NCI-H1694 treated with DMSO at 0.1 percent for 48 hours (cell line): Measurements from ENCODE around the gene SLC25A26.

Source experiments
- DNase-seq: peaks from one replicate; lab custom pipeline; 2025; lab: John Stamatoyannopoulos, UW

Gene SLC25A26

DNA sequence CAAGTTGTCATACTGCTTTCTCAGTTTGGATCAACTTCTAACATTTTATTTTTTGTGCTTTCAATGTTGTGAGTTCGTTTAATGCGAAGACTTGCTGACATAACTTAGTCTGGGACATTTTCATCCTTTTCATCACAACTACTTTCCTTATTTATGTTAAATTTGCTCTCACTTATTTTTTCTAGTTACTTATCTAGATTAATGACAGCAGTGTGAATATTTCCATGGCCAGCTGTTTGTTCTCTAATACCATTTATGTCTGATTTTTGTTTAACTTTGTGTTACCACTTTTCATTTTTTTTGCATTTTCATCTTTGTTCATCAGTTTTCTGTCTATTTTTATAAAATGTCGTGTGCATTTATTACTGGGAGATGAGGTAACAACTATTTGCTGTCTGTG is 6.2 kb downstream of the SLC25A26 start:
- no peak for DNase-seq

DNA sequence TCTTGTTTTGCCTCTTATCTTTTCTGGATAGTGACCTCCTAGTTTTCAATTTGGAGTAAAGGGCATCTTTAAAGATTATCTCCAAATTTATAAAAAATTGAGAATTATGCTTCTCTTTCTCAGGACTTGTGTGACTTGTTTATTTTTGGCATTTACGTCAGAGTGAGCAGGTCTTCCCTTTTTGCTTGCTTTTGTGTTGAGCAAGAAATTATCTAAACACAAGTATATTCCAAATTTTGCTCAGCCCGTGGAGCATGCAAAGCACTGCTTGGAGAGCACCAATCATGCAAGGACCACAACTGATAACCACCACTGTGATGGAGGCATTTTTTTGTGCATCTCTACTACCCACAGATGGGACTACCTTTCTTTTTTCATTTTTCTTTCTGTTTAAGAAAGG is 7.1 kb downstream of the SLC25A26 start:
- DNase-seq = no peak

DNA sequence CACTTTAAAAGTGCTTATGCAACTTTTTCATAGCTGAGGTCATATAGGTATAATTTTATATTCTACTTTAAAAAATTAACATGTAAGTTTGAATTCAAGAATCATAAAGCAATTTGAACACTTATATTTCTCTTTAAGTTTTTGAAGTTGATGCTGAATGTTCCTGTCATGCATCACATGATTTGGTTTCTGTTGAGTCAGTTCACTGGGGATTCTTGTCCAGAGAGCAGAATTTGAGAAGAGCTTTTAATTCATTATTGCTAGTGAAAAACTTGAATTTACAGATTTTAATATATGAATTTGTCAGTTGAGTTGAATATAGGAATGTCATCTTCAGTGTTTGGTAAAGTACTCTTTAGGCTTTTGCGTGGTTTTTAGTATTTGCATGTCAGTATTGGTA is 7.9 kb downstream of the SLC25A26 start:
- DNase-seq = no peak

DNA sequence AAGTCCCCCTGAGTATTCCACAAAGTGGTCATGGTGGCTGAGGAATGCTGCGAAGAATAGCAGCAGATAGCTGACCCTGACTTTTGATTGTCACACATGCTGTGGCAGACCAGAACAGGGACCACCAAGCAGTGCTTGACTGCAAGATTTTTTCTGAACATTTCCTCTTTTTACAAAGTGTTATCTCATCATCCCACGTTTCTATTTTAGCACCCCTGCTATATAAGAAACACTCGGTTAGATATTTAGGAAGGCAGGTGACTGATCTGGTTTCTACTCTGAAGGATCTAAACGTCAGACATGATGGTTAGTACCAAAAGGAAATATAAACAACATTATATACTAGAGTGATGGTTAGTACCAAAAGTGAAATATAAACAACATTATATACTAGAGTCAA is 9.1 kb downstream of the SLC25A26 start:
- no peak for DNase-seq

DNA sequence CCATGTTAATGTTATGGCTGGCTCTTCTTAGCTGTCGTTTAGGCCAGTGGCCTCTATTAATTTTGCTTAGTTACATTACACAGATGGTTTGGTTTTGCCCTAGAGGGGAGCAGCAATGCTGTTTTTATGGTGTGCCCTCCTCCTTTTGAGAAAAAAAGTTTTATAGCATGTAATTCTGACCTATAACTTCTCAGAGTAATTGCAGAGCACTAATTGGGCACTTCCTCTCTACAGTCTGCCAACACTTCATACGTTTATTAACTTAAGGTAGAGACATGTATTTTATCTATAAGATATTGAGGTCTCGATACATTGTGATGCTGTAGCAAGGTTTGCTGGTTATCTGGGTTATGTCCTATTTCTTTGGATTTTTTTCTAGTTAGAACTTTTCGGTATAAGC is 12.2 kb downstream of the SLC25A26 start:
- DNase-seq = no peak

DNA sequence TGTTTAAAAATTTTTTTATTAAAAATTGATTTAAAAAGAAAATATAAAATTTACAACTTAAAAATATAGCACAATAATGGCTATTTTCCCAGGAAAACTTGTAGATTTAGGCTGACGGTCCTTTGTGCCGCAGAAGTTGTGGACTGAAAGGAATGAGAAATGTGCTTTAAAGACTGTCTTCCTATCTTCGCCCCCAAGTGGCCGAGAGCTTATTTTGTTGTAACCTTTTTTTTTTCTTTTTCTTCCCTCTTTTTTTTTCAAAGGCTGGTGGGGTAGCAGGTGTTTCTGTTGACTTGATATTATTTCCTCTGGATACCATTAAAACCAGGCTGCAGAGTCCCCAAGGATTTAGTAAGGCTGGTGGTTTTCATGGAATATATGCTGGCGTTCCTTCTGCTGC is 15.5 kb downstream of the SLC25A26 start:
- DNase-seq = no peak

DNA sequence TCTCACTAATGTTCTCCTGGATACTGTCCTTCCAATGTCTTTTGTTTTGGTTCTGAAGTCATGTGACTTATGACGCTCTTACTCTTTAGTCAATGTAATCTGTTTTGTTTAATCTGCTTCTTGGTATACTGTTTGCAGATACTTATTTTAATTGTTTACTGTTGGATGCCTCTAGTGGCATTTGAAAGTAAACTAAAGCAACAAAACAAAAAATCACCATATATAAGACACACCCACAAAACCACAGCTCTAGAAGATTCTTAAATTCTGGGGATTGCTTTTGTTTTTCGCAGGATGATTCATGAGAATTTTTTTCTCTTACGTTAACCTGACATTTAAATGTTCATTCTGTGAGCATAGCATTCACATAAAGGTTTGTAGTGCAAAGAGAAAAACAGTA is 16.8 kb downstream of the SLC25A26 start:
- no peak for DNase-seq

DNA sequence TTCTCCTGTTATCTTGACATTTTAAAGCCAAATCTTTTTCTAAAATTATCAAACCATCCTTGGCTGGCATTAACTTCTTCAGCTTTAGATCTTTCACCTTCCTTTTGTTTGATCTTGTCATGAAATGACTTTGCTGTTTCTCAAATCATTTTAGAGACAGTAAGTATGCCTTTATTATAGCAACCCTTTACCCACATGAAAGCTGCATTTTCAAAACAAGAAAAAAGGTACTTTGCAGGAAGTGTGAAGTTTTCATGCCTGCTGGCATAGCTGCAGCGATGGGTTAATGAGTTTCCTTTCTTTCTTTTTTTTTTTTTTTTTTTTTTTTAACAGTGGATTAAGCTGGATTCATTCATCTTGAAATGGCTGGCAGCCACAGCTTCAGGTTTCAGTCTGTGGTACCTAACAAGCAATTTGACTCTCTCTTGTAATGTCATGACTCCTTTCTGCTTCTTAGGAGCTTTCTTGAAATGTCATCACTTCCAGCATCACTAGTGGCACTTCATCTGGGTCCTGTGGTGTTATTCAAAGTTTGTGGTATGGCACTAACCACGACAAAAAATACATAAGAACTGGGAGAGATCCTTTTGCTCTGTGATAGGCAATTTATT is 18.8 kb downstream of the SLC25A26 start:
- DNase-seq = no peak

DNA sequence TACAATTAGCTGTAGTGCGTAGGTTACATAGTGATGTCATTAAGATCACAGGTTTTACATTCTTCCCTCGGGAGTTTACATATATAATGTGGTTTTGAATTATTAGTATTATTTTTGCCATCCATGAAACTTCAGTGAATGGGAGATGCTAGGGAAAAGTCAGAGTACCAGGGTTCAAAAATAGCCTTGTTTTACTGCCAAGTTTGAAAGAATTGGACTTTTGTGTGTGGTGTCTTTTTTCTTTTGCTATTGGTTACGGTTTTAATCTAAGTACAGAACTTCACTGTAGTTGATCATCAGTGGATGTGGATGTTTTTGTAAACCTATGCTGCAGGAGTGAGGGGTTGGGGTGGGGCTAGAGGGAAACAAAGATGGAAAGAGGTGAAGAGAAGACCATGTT is 20.7 kb downstream of the SLC25A26 start:
- no peak for DNase-seq

DNA sequence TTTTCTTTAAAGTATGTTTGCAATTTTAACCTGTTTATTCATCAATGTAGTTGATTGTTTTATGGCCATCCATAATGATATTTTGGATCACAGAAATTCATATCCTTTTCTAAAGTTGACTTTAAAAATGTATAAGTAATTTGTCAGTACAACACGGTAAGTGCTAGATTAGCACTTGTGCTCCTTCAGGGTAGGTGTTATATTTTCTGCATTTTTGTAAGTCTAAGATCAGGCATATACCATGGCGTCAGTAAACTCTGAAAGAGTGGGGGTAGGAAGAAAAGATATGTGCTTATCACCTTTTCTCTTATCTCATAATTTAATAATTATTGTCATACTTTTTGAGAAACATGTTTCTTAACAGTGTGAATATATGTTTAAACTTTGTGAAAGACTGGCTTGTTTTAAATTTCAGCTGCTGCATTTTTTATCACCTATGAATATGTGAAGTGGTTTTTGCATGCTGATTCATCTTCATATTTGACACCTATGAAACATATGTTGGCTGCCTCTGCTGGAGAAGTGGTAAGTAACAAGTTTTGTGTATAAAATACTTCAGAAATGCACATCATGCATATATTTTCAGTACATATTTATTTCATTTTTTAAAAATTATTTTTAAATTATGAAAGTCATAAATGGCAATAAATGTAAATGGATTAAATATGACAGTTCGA is 22.1 kb downstream of the SLC25A26 start:
- no peak for DNase-seq

DNA sequence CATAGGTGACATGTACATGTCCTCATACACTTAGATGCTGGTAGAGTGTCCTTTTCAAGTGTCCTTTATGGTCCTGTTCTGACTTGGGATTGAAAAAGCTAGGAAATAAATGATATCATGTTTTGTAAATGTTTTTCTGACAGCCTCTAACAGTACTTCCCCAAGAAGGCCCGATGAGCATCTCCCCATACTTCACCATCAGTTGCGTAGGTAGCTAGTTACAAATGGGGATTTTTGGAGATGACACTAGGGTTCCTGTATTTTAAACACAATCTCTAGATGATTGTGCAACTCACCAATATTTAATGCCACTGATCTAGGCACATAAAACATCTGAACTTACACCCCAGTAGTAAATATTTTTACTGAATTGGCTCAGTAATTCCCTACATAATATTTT is 27.8 kb downstream of the SLC25A26 start:
- DNase-seq = no peak

DNA sequence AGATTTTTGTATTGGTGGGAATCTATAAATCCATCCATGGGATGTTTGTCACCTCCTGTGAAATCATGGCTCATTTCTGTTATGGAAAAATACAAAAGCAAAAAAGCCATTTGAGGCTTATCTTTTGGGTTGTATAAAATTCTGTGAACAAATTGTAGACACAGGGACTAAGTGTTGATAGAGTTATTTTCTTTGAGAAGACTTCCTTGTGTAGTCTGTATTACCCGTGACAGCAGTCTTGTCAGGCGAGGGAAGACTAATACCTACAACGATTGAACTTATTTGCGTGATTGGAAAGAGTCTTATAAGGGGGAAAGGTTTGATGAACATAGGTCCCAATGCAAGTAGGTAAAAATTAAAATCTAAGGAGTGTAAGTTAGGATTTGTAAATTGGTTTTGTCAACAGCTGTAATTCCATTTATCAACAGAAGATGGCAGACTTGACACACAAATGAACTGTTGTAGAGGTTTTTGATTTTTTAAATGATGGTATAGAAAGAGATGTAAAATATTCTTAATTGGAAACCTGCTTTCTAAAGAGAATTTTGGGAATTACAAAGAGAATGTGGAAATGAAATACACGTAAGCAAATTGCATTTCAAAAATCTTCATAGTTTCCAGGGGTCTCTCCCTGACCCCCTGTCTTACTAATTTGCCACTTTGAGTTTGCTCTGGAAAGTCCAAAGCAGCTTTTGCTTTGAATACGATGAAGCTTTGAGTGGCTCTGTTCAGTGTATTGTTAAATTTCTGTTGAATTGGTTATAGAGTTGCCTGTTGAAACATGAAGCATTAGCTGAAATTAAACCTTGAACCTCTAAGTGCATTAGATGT is 33.2 kb downstream of the SLC25A26 start:
- no peak for DNase-seq

DNA sequence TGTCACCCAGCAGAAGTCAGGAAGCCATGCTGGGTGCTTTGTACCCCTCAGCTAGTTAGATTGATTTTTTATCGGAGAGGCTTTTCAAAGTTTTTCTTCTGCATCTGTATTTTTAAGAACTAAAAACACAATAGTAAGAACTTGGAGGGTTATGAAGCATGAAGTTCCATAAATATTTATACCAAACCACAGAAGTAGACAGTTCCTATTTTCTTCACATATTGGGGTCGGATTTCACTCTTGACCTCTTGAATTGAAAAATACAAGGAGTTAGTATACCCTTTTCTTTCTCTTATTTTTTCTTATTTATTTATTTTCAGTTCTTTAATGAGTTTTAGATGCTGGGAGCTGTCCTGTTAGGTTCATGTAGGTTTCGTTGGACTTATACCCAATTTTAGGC is 35.1 kb downstream of the SLC25A26 start:
- no peak for DNase-seq

DNA sequence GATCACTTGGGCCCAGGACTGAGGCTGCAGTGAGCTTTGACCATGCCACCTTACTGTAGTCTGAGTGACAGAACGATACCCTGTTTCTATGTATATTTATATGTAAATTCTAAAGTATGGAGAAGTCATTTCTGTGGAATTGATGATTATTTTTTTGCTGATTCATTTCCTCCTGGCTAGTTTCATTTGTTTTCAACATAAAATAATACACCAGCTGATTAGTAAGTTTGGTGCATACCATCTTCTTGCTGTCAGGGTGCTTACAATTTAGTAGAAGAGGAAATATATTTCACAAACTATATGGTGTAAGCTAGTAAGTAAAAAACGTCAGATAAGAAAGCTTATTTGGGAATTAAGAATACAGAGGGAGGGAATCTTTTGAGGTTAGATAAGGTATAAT is 36.0 kb downstream of the SLC25A26 start:
- DNase-seq = no peak

DNA sequence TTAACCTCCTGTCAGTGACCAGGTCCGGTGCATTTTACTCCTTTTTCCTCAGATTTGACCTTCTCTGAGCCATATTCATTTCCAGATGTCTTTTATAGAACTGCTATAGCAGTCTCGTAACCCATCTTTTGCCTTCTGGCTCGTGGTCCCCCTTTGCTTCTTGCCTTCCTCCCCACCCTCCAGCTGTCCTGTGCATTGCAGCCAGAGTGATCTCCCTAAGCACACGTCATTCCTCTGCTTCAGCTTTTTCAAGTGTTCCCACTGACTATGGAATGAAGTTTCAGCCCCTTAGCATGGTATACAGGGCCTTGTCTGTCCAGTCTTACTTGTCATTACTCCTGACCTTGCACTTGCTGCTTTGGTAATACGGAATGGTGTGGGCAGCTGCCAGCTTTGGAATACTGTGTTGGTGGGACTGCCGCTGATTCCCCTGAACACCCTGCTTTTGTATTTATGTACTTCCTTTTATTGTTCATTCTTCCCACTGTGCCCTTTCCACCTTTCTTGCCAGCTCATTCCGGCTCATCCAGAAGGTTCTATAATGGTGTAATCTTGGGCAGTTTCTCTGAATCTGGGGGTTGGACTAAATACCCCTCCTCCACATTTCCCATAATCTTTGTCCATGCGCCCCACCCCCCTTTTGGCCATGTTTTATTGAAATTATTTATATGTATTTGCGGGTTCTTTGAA is 38.9 kb downstream of the SLC25A26 start:
- DNase-seq = no peak

DNA sequence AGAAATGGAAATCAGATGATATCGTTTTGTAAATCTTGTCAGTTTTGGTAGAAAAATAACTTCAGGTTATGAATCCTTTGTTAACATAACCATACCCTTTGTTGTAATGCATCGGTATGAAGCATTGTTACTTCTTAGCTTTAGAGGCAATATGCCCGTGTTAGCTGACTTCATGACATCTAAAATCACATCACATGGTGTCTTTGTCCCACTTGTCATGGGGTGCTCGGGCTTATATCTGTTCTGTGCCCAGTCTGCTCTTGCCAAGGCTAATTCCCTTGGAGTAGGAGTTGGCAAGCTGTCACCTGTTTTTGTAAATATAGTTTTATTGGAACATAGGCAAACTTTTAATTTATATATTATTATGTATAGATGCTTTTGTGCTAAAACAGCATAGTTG is 39.6 kb downstream of the SLC25A26 start:
- no peak for DNase-seq

DNA sequence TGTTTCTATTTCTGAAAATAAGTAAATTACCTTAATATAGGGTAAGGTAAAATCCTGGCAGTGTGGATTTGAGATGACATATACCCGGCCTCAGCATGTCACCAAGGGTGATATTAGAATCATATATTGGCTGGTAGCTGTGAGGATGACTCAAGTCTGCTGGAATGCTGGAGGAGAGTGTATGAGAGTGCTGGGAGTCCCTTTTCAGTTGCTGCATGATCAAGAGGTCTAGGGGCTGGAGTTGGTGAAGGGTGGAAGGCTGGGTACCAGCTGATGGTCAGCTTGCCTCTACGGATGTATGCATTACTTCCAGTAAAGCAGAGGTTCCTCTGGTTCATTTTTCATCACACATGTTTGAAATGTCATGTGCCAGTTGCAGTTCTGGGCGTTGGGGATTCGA is 40.6 kb downstream of the SLC25A26 start:
- no peak for DNase-seq

DNA sequence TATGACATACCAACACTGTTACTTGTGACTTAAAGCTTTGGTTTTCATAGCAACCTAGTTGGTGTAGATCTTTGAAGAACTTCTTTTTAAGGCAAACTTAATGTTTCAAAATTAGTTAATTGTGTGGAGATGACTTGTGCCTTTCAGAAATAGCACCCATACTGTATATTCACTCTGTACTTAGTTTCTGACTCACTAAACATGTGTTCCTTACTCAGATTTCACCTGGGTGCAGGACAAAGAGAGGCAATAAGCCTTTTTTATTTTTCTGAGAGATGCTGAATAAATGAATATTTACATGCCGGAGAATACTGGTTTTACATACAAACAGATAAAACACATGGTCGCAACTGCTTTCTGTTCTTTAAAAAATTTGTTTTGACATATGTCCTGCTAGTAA is 44.8 kb downstream of the SLC25A26 start:
- DNase-seq = no peak

DNA sequence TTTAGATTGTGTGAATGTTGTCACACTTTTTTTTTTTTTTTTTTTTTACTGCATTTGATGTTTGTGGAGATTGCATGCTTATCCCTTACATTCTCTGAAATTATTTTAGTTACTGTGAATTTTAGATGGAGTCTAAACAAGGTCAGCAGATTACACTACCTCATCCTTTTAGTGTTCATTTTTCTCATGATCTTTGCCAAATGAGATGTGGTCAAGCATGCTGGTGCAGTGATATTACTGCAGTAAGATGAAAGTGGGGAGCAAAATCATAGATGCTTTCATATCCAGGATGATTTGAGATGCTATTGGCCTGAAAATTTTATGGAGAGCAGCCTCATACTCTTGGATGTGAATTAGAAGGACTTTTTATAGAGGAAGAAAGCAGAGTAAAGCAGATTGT is 45.8 kb downstream of the SLC25A26 start:
- DNase-seq = no peak

DNA sequence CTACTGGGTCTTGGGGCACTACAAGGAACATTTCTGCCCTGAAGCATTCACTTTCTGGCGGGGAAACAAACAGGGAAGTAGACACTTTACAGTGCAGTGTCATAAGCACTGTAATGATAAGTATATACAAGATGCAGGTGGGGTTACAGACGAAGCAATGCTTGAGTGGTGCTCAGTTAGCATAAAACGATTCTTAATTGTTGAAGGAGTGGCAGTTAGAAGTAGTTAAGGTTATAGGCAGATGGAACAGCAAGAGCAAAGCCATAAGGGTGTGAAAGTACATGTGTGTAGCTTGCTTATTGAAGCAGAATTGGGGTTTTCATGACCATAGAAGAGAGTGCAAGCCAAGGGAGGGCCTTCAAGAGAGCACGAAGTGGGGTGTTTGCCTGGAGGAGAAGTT is 46.2 kb downstream of the SLC25A26 start:
- no peak for DNase-seq

DNA sequence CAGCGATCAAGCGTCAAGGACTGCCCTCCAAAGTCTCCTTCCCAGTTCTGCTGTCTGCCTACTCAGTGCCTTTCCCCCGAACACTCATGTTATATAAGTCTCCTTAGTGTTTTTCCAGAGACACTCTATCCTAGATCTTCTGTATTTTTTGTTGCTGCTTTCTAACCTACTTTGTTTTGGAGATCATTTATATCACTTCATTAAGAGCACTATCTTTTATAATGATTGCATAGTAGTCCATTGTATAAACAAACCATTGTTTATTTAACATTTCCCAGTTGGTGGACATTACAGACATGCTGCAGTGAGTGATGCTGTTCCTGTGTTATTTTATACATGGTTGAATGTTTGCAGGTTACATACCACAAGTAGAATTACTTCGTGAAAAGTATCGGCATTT is 47.1 kb downstream of the SLC25A26 start:
- DNase-seq = no peak

DNA sequence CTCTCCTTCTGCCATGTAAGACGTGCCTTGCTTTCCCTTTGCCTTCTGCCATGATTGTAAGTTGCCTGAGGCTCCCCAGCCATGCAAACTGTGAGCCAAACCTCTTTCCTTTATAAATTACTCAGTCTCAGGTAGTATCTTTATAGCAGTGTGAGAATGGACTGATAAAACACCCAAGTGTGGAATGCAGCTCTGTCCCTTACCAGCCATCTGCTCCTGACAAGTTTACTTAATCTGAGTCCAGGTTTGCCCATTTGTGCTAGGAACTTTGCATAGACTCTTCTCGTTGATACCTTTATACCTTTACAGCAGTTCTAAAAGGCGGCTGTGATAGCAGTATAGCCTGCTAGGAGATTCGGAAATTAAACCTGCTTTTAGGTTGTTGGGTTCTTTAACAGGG is 48.1 kb downstream of the SLC25A26 start:
- no peak for DNase-seq

DNA sequence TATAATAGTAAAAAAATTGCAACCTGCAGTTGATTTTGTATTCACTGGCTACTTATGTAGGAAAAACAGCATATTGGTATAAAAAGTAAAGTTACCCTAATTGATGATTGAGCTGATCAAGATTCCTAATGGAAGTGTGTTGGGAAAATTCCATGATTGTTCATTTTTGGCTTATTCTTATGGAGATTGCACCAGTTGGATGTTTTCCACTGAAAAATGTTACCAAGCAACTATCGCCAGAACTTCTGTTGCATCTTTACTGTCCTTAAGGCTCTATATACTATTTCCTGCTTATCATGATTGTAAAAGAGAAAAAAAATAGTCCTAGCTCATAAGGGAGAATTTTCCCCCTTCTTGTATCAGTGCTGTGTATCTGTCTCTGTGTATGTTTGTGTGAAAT is 48.6 kb downstream of the SLC25A26 start:
- no peak for DNase-seq
